Stimulated activated CD4-positive, alpha-beta T cell treated with anti-CD3 and anti-CD28 coated beads, Interleukin-4, amount 100 ng/mL, for 4 hours (primary cell): Measurements from ENCODE around the gene CCT8L2.
"Not testable (repeated sequence)": the region's sequence is repeated elsewhere in the genome, so short reads cannot be mapped to it uniquely, and the experiment has no call there.

Experiments
- DNase-seq, 2 experiments: peaks; one replicate each; pipeline ENCODE4 v3.0.0-alpha.2; 2020

The CCT8L2 gene

GRCh38 chr22:16594026-16594425 lies 1.4 kb upstream of the CCT8L2 start:
- DNase-seq, result no peak

GRCh38 chr22:16592231-16592630 lies 379 bp downstream of the CCT8L2 start:
- not testable (repeated sequence) for DNase-seq

GRCh38 chr22:16591136-16591535 lies 1.5 kb downstream of the CCT8L2 start:
- not testable (repeated sequence) for DNase-seq

- no peak for DNase-seq
Observed at GRCh38 chr22:16586991-16587390, 5.6 kb downstream of the CCT8L2 start.

- no peak for DNase-seq
Observed at GRCh38 chr22:16586170-16586569, 6.4 kb downstream of the CCT8L2 start.

GRCh38 chr22:16580872-16581271 lies 11.7 kb downstream of the CCT8L2 start:
- DNase-seq, result not testable (repeated sequence)

GRCh38 chr22:16569240-16569834 lies 23.3 kb downstream of the CCT8L2 start:
- not testable (repeated sequence) for DNase-seq

- no peak for DNase-seq
Observed at GRCh38 chr22:16568425-16568758, 24.2 kb downstream of the CCT8L2 start.

GRCh38 chr22:16567617-16568424 lies 24.8 kb downstream of the CCT8L2 start:
- DNase-seq, result not testable (repeated sequence)

GRCh38 chr22:16566421-16567151 lies 26.0 kb downstream of the CCT8L2 start:
- not testable (repeated sequence) for DNase-seq

GRCh38 chr22:16565585-16566420 lies 26.8 kb downstream of the CCT8L2 start:
- DNase-seq, result not testable (repeated sequence)

- not testable (repeated sequence) for DNase-seq
Observed at GRCh38 chr22:16564837-16565584, 27.6 kb downstream of the CCT8L2 start.

GRCh38 chr22:16563555-16564520 lies 28.8 kb downstream of the CCT8L2 start:
- DNase-seq, result no peak

- no peak for DNase-seq
Observed at GRCh38 chr22:16562711-16563554, 29.7 kb downstream of the CCT8L2 start.

- not testable (repeated sequence) for DNase-seq
Observed at GRCh38 chr22:16561093-16561658, 31.4 kb downstream of the CCT8L2 start.

- not testable (repeated sequence) for DNase-seq
Observed at GRCh38 chr22:16560651-16561050, 32.0 kb downstream of the CCT8L2 start.

- DNase-seq, result not testable (repeated sequence)
Observed at GRCh38 chr22:16559996-16560395, 32.6 kb downstream of the CCT8L2 start.

GRCh38 chr22:16559056-16559955 lies 33.3 kb downstream of the CCT8L2 start:
- DNase-seq, result no peak
